ENCODE measurements around the gene MORN1. TPM values are rescaled to one million over a fixed set of nuclear protein-coding genes. Genes with fewer than 3 reads are reported as not detected.

The MORN1 gene
- total RNA-seq, 2 experiments from 2014 or later = 5.3 to 6.5 TPM

GRCh38 chr1:2399890-2400575 is 8.7 kb upstream of the MORN1 start:
- Histone ChIP-seq H3K9me3 (ENCODE audit: control insufficient read depth in 1 of 2, insufficient read depth in 1 of 2, low read length in 2 of 2) (peaks cover 0 to 8% of the 10 kb centered on the region in 2 experiments), H3K4me3 (ENCODE audit: low read length) (no peak overlapping the region), H3K36me3 (ENCODE audit: insufficient read depth, low read length) (peaks cover 95% of the 10 kb centered on the region), H3K27ac (ENCODE audit: low read depth in 1 of 2, low read length in 2 of 2) (no peak overlapping the region), H3K27me3 (ENCODE audit: control insufficient read depth in 1 of 2, insufficient read depth in 2 of 2, low read length in 2 of 2) (no peaks in the 10 kb centered on the region), H3K4me1 (ENCODE audit: insufficient read depth, low read length) (peaks cover 10% of the 10 kb centered on the region)
- H3K4me3 Mint-ChIP-seq = no peak overlapping the region
- ChIA-PET CTCF (no interaction called here), POLR2A (no interaction called here)
- no peaks in the 10 kb centered on the region for H3K27me3 Mint-ChIP-seq
- DNase-seq (no peak), ATAC-seq (ENCODE audit: poor library complexity) (no peak)
- no peak for TF ChIP-seq CTCF (IDR thresholded peaks at IDR 0.05)
- intact Hi-C loops (cut with DNase I, micrococcal nuclease) = loop anchor here in 1 of 2 experiments (10.0 kb wide), 1 partner anchor 765 kb away; the partner anchor contains the start of gene MMP23B
- peaks cover 8% of the 10 kb centered on the region for H3K4me1 Mint-ChIP-seq (ENCODE audit: low read depth)
- H3K36me3 Mint-ChIP-seq (ENCODE audit: low read depth) = peaks cover 84% of the 10 kb centered on the region
- H3K9me3 Mint-ChIP-seq = no peaks in the 10 kb centered on the region
- H3K27ac Mint-ChIP-seq = no peak overlapping the region

GRCh38 chr1:2398871-2399270 is 7.5 kb upstream of the MORN1 start:
- intact Hi-C loops (cut with DNase I, micrococcal nuclease) = loop anchor here in 1 of 2 experiments (10.0 kb wide), 1 partner anchor 764 kb away; the partner anchor contains the start of gene MMP23B
- peaks cover 21% of the 10 kb centered on the region for H3K4me1 ChIP-seq (ENCODE audit: insufficient read depth, low read length)
- H3K4me3 ChIP-seq (ENCODE audit: low read length) = no peak overlapping the region
- H3K4me1 Mint-ChIP-seq (ENCODE audit: low read depth) = peaks cover 19% of the 10 kb centered on the region
- CTCF ChIA-PET = no interaction called here
- peaks cover 0 to 8% of the 10 kb centered on the region in 2 experiments for H3K9me3 ChIP-seq (ENCODE audit: control insufficient read depth in 1 of 2, insufficient read depth in 1 of 2, low read length in 2 of 2)
- TF ChIP-seq CTCF (IDR thresholded peaks at IDR 0.05) = no peak
- H3K27me3 ChIP-seq (ENCODE audit: control insufficient read depth in 1 of 2, insufficient read depth in 2 of 2, low read length in 2 of 2) = no peaks in the 10 kb centered on the region
- no peak for ATAC-seq (ENCODE audit: poor library complexity)
- no peak overlapping the region for H3K27ac ChIP-seq (ENCODE audit: low read depth in 1 of 2, low read length in 2 of 2)
- POLR2A ChIA-PET = no interaction called here
- H3K36me3 Mint-ChIP-seq (ENCODE audit: low read depth) = peaks cover 84% of the 10 kb centered on the region
- peaks cover 94% of the 10 kb centered on the region for H3K36me3 ChIP-seq (ENCODE audit: insufficient read depth, low read length)
- no peak overlapping the region for H3K4me3 Mint-ChIP-seq
- H3K27me3 Mint-ChIP-seq = no peaks in the 10 kb centered on the region
- H3K27ac Mint-ChIP-seq = no peak overlapping the region
- DNase-seq = no peak
- no peaks in the 10 kb centered on the region for H3K9me3 Mint-ChIP-seq

GRCh38 chr1:2397007-2397679 is 5.8 kb upstream of the MORN1 start:
- Histone ChIP-seq H3K9me3 (ENCODE audit: control insufficient read depth in 1 of 2, insufficient read depth in 1 of 2, low read length in 2 of 2) (peaks cover 0 to 8% of the 10 kb centered on the region in 2 experiments), H3K27ac (ENCODE audit: low read depth in 1 of 2, low read length in 2 of 2) (no peak overlapping the region), H3K27me3 (ENCODE audit: control insufficient read depth in 1 of 2, insufficient read depth in 2 of 2, low read length in 2 of 2) (no peaks in the 10 kb centered on the region), H3K4me1 (ENCODE audit: insufficient read depth, low read length) (peaks cover 38% of the 10 kb centered on the region), H3K36me3 (ENCODE audit: insufficient read depth, low read length) (peaks cover 89% of the 10 kb centered on the region), H3K4me3 (ENCODE audit: low read length) (no peak overlapping the region)
- peaks cover 84% of the 10 kb centered on the region for H3K36me3 Mint-ChIP-seq (ENCODE audit: low read depth)
- ATAC-seq (ENCODE audit: poor library complexity) (no peak), DNase-seq (no peak)
- no peak for TF ChIP-seq CTCF (IDR thresholded peaks at IDR 0.05)
- peaks cover 37% of the 10 kb centered on the region for H3K4me1 Mint-ChIP-seq (ENCODE audit: low read depth)
- POLR2A ChIA-PET = no interaction called here
- H3K4me3 Mint-ChIP-seq = no peak overlapping the region
- CTCF ChIA-PET = no interaction called here
- no peaks in the 10 kb centered on the region for H3K9me3 Mint-ChIP-seq
- no peaks in the 10 kb centered on the region for H3K27me3 Mint-ChIP-seq
- intact Hi-C loops (cut with DNase I, micrococcal nuclease) = loop anchor here in 1 of 2 experiments (10.0 kb wide), 1 partner anchor 762 kb away; the partner anchor contains the start of gene MMP23B
- no peak overlapping the region for H3K27ac Mint-ChIP-seq

Data from CD4-positive, alpha-beta T cell (primary cell).